H1 (cell line): ENCODE results near the gene KISS1. TPM values are rescaled to one million over a fixed set of nuclear protein-coding genes. Genes with fewer than 3 reads are reported as not detected.
A peak's percentile ranks its signal among the peaks of the same experiment; 100 is the strongest.

Source experiments
- CTCF ChIA-PET: fragments of 300-600 bp; sonication (Branson Sonifier 250); formaldehyde crosslinking; loops from one replicate; lab custom pipeline; 2021; ENCODE audit not compliant: partially characterized antibody; lab: Charles Lee
- POLR2A ChIA-PET: fragments of 300-600 bp; sonication (Branson Sonifier 250); formaldehyde crosslinking; loops from one replicate; lab custom pipeline; 2021; ENCODE audit warnings: inconsistent platforms; ENCODE audit not compliant: partially characterized antibody; lab: Charles Lee
- DNase-seq, 2 experiments: peaks; one replicate each; pipeline versions ENCODE4 v3.0.0 to v3.0.0-alpha.2; 2010 to 2022; ENCODE audit warnings: low spot score in 2 of 2, low read depth in 1 of 2, mixed read lengths in 1 of 2
- FAIRE-seq: peaks from 2 replicates; lab custom pipeline; 2011; peaks lifted over from hg19 to GRCh38; lab: Jason Lieb, UNC
- H2AFZ ChIP-seq: 2 replicates; pipeline ENCODE4 v1.8.1; 2012; ENCODE audit warnings: low read length, inconsistent platforms
- H2AK5ac ChIP-seq: 2 replicates; pipeline ENCODE4 v1.6.1; 2013; ENCODE audit warnings: low read depth, low read length
- H2BK120ac ChIP-seq: replicated peaks from 2 replicates; pipeline ENCODE3; 2013; ENCODE audit warnings: low read depth, low read length, inconsistent platforms
- H2BK12ac ChIP-seq: 2 replicates; pipeline ENCODE4 v1.6.1; 2013; ENCODE audit warnings: low read depth, low read length
- H2BK15ac ChIP-seq: 2 replicates; pipeline ENCODE4 v1.6.1; 2013; ENCODE audit warnings: low read length
- H2BK20ac ChIP-seq: 2 replicates; pipeline ENCODE4 v1.6.1; 2013; ENCODE audit warnings: low read length
- H2BK5ac ChIP-seq: 2 replicates; pipeline ENCODE4 v1.6.1; 2013; ENCODE audit warnings: low read depth, low read length
- H3K14ac ChIP-seq: 2 replicates; pipeline ENCODE4 v1.6.1; 2013; ENCODE audit warnings: inconsistent platforms; ENCODE audit not compliant: insufficient read length
- H3K18ac ChIP-seq: 2 replicates; pipeline ENCODE4 v1.6.1; 2013; ENCODE audit warnings: low read length; ENCODE audit errors: extremely low read depth
- H3K23ac ChIP-seq: 2 replicates; pipeline ENCODE4 v1.6.1; 2013; ENCODE audit warnings: inconsistent platforms; ENCODE audit not compliant: insufficient read length
- H3K23me2 ChIP-seq: 2 replicates; pipeline ENCODE4 v1.6.1; 2013; ENCODE audit warnings: low read depth, low read length
- H3K27ac ChIP-seq: 2 replicates; pipeline ENCODE4 v1.6.1; 2011; ENCODE audit warnings: low read depth, low read length, inconsistent platforms
- H3K27me3 ChIP-seq, 4 experiments: replicated peaks in 1 of 4; 1 replicate in 1 of 4; 2 replicates in 3 of 4; pipeline versions ENCODE4 v1.6.1 to v1.8.1; 2011 to 2013; ENCODE audit warnings: low read length in 3 of 4, mild to moderate bottlenecking in 3 of 4, inconsistent platforms in 2 of 4, mixed read lengths in 2 of 4, moderate library complexity in 1 of 4; ENCODE audit not compliant: control insufficient read depth in 3 of 4, insufficient read depth in 3 of 4; ENCODE audit errors: extremely low read depth in 1 of 4
- H3K36me3 ChIP-seq, 4 experiments: 2 replicates each; pipeline versions ENCODE4 v1.6.1 to v1.8.1; 2011 to 2013; ENCODE audit warnings: mild to moderate bottlenecking in 4 of 4, low read length in 3 of 4, moderate library complexity in 2 of 4, control low read depth in 1 of 4, inconsistent platforms in 1 of 4; ENCODE audit not compliant: insufficient read depth in 4 of 4, control insufficient read depth in 2 of 4
- H3K4ac ChIP-seq: replicated peaks from 2 replicates; pipeline ENCODE3; 2013; ENCODE audit warnings: low read length, low read depth, mixed read lengths, inconsistent platforms; ENCODE audit not compliant: insufficient read length
- H3K4me1 ChIP-seq, 4 experiments: replicated peaks in 1 of 4; 1 replicate in 1 of 4; 2 replicates in 3 of 4; pipeline versions ENCODE4 v1.6.1 to v1.8.1; 2011 to 2013; ENCODE audit warnings: low read length in 3 of 4, inconsistent platforms in 2 of 4, mixed read lengths in 1 of 4; ENCODE audit not compliant: insufficient read depth in 4 of 4, control insufficient read depth in 3 of 4
- H3K4me2 ChIP-seq, 2 experiments: 2 replicates each; pipeline versions ENCODE4 v1.6.1 to v1.8.1; 2011 to 2013; ENCODE audit warnings: low read depth in 2 of 2, low read length in 2 of 2, control low read depth in 1 of 2, inconsistent platforms in 1 of 2, mild to moderate bottlenecking in 1 of 2; ENCODE audit not compliant: insufficient read depth in 1 of 2
- H3K4me3 ChIP-seq, 4 experiments: fragments of 200-600, 300-600 bp in 1 of 4; sonication (generic), shearing (Covaris generic), sonication (Bioruptor Twin) in 1 of 4; 2 replicates each; pipeline versions ENCODE4 v1.5.1 to v1.8.1; 2011 to 2016; ENCODE audit warnings: low read length in 4 of 4, low read depth in 3 of 4, control low read depth in 2 of 4, inconsistent platforms in 2 of 4, mild to moderate bottlenecking in 2 of 4, mixed read lengths in 1 of 4, moderate library complexity in 1 of 4; ENCODE audit not compliant: insufficient read depth in 2 of 4; ENCODE audit errors: extremely low read depth in 1 of 4
- H3K56ac ChIP-seq: replicated peaks from 2 replicates; pipeline ENCODE3; 2013; ENCODE audit warnings: low read depth, mild to moderate bottlenecking, mixed read lengths, low read length, inconsistent platforms; ENCODE audit not compliant: insufficient read length
- H3K79me1 ChIP-seq: 2 replicates; pipeline ENCODE4 v1.6.1; 2013; ENCODE audit warnings: low read depth, low read length, control low read depth
- H3K79me2 ChIP-seq, 2 experiments: 2 replicates each; pipeline versions ENCODE4 v1.6.1 to v1.8.1; 2012 to 2013; ENCODE audit warnings: low read length in 2 of 2, mild to moderate bottlenecking in 2 of 2, inconsistent platforms in 1 of 2; ENCODE audit not compliant: insufficient read depth in 2 of 2, control insufficient read depth in 1 of 2
- H3K9ac ChIP-seq, 4 experiments: replicated peaks in 1 of 4; 1 replicate in 1 of 4; 2 replicates in 3 of 4; pipeline versions ENCODE4 v1.6.1 to v1.8.1; 2011 to 2013; ENCODE audit warnings: low read depth in 3 of 4, low read length in 3 of 4, control low read depth in 2 of 4, mild to moderate bottlenecking in 2 of 4, moderate library complexity in 2 of 4, inconsistent platforms in 1 of 4; ENCODE audit errors: extremely low read depth in 1 of 4
- H3K9me3 ChIP-seq, 2 experiments: 2 replicates each; pipeline versions ENCODE4 v1.6.1 to v1.8.1; 2012 to 2013; ENCODE audit warnings: mild to moderate bottlenecking in 2 of 2, moderate library complexity in 2 of 2, control low read depth in 1 of 2, inconsistent platforms in 1 of 2, low read depth in 1 of 2, low read length in 1 of 2, mixed read lengths in 1 of 2; ENCODE audit not compliant: insufficient read depth in 2 of 2
- H4K20me1 ChIP-seq, 2 experiments: replicated peaks in 1 of 2; 2 replicates each; pipeline versions ENCODE3 to v1.8.1; 2011 to 2013; ENCODE audit warnings: inconsistent platforms in 2 of 2, low read length in 2 of 2, mild to moderate bottlenecking in 1 of 2; ENCODE audit not compliant: insufficient read depth in 2 of 2, control insufficient read depth in 1 of 2
- H4K5ac ChIP-seq: 2 replicates; pipeline ENCODE4 v1.6.1; 2013; ENCODE audit warnings: low read length, low read depth, mixed read lengths, inconsistent platforms; ENCODE audit not compliant: insufficient read length
- H4K8ac ChIP-seq: 2 replicates; pipeline ENCODE4 v1.8.0; 2013; ENCODE audit warnings: mild to moderate bottlenecking, moderate library complexity, low read length, inconsistent platforms; ENCODE audit not compliant: insufficient read depth; ENCODE audit errors: extremely low read depth
- H4K91ac ChIP-seq: replicated peaks from 2 replicates; pipeline ENCODE3; 2013; ENCODE audit warnings: low read length, mixed read lengths, inconsistent platforms; ENCODE audit not compliant: insufficient read length
- CEBPB ChIP-seq: IDR thresholded peaks from 2 replicates; pipeline ENCODE4 v1.6.1; 2012; ENCODE audit warnings: low read depth, low read length
- EGR1 ChIP-seq: IDR thresholded peaks from 2 replicates; pipeline ENCODE4 v1.6.1; 2011; ENCODE audit warnings: low read depth, low read length, borderline replicate concordance
- KDM4A ChIP-seq: IDR thresholded peaks from one replicate; pipeline ENCODE4 v1.7.1; 2012; ENCODE audit warnings: low read depth, mild to moderate bottlenecking, moderate library complexity, low read length, inconsistent platforms; ENCODE audit not compliant: severe bottlenecking
- NANOG ChIP-seq: IDR thresholded peaks from 2 replicates; pipeline ENCODE4 v1.6.1; 2011; ENCODE audit warnings: low read length, low read depth, mild to moderate bottlenecking, inconsistent platforms; ENCODE audit not compliant: insufficient read depth, poor library complexity, severe bottlenecking
- SP2 ChIP-seq: IDR thresholded peaks from 2 replicates; pipeline ENCODE4 v1.6.1; 2012; ENCODE audit warnings: mild to moderate bottlenecking, low read length, inconsistent platforms
- WGBS, 2 experiments: shearing (Covaris generic) in 1 of 2; methylation state at CpG; one replicate each; pipeline versions ENCODE4 v1.1.6 to v1.1.7; 2013 to 2015; ENCODE audit warnings: low lambda C conversion rate in 2 of 2, mixed read lengths in 2 of 2, inconsistent platforms in 1 of 2, low coverage in 1 of 2, missing lambda C conversion rate in 1 of 2; ENCODE audit not compliant: insufficient replicate concordance in 2 of 2, insufficient coverage in 1 of 2, insufficient read length in 1 of 2; ENCODE audit errors: extremely low coverage in 1 of 2, missing lambda C conversion rate in 1 of 2; 5-methylcytosine and 5-hydroxymethylcytosine counted together
- polyA plus RNA-seq, 7 experiments: library from polyadenylated mRNA; depleted of rRNA in 3 of 7; stranded (reverse) in 5 of 7; unstranded in 2 of 7; fragments of >200 nt in 5 of 7; fragments of 200-250 nt in 2 of 7; gene quantifications; 1 replicate in 5 of 7; 2 replicates in 1 of 7; 4 replicates in 1 of 7; pipeline versions ENCODE4 v1.2.1 to v1.2.3, GENCODE V29; 2011 to 2013; ENCODE audit warnings: missing spikeins in 2 of 7, mixed read lengths in 2 of 7
- total RNA-seq: library from RNA; stranded (reverse); fragmentation: NEBNext Ultra II Directional; extraction: Animal tissue kit (Norgen Biotek cat#: 25700); gene quantifications from 2 replicates; pipeline ENCODE4 v1.2.1, GENCODE V29; 2021
- TF ChIP-seq, protein P1 (sequence below): IDR thresholded peaks from 2 replicates; pipeline ENCODE4 v1.6.1; 2011; ENCODE audit warnings: low read length, improper control_type of control experiment

KISS1 gene
- total and polyA plus RNA-seq, 2 of the 8 experiments (the other 6 are each of a cell fraction or from before 2014, with no cell fraction given): 0.71 TPM; not detected in 1

DNA sequence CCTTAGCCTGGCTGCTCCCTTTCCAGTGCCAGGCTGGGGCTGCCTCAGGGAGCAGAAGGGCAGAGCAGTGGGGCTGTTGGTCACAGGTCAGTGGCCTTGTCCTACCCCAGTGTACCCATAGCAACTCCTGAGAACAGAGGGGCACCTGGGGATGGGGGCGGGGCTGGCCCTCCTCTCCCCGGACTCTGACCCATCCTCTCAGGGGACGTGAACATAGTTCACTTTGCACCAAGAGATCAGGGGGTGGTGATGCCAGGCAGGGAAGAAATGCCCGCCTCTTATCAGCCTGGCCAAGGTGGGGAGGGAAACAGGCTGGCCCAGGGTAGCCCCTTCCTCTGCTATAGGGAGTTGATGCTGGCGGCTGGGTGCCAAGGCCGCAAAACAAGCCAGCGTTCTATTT is 49.3 kb downstream of the KISS1 start:
- Histone ChIP-seq H3K9ac (no peak overlapping the region), H3K4me3 (peak overlapping the region in 2 of 4 experiments; percentile 17 to 30; a peak in 3 of 8 replicates), H2BK12ac (peak overlapping the region; percentile 84; the same call in 1 of the 2 replicates), H2BK5ac (peak overlapping the region; percentile 37; the same call in 1 of the 2 replicates), H2BK120ac (no peak overlapping the region), H3K4me1 (peaks cover 3 to 39% (median 25%) of the 10 kb centered on the region in 4 experiments), H3K36me3 (no peaks in the 10 kb centered on the region), H3K27ac (peak overlapping the region; percentile 6; the same call in 1 of the 2 replicates), H3K23ac (no peak overlapping the region), H4K20me1 (no peaks in the 10 kb centered on the region), H2AK5ac (no peak overlapping the region; the same call in 1 of the 2 replicates), H4K91ac (peak overlapping the region; percentile 31), H3K14ac (no peak overlapping the region), H3K56ac (no peak overlapping the region), H2BK20ac (0 out of 2 replicates have a peak overlapping the region, but pooled peaks have one; percentile 44), H2BK15ac (peak overlapping the region; percentile 53; the same call in 1 of the 2 replicates), H3K27me3 (peaks cover 0 to 11% (median 9%) of the 10 kb centered on the region in 4 experiments; a peak in 4 of 7 replicates), H3K79me1 (peaks cover 2% of the 10 kb centered on the region; the same call in 1 of the 2 replicates), H2AFZ (no peak overlapping the region), H4K8ac (no peak overlapping the region), H3K4me2 (peak overlapping the region; percentile 52 to 53), H3K79me2 (no peaks in the 10 kb centered on the region), H3K9me3 (no peaks in the 10 kb centered on the region), H3K23me2 (peaks cover 7% of the 10 kb centered on the region; the same call in 1 of the 2 replicates), H4K5ac (no peak overlapping the region), H3K4ac (no peak overlapping the region), H3K18ac (peak overlapping the region; percentile 71; the same call in 1 of the 2 replicates)
- POLR2A ChIA-PET: interaction anchor here (0.9 to 6.5 kb wide), 4 partner anchors 10 to 151 kb away, joined by 3 to 35 read pairs (median 4); partner anchors contain the start of gene GOLT1A
- DNase-seq (no peak), FAIRE-seq (no peak)
- CTCF ChIA-PET: interaction anchor here (0.9 to 1.1 kb wide), 2 partner anchors 11 to 19 kb away, joined by 3 read pairs; no protein-coding TSS in a partner anchor
- TF ChIP-seq SP2: no peak
- TF ChIP-seq KDM4A: no peak
- TF ChIP-seq CEBPB: no peak
- no peak for TF ChIP-seq EGR1
- TF ChIP-seq, protein P1, sequence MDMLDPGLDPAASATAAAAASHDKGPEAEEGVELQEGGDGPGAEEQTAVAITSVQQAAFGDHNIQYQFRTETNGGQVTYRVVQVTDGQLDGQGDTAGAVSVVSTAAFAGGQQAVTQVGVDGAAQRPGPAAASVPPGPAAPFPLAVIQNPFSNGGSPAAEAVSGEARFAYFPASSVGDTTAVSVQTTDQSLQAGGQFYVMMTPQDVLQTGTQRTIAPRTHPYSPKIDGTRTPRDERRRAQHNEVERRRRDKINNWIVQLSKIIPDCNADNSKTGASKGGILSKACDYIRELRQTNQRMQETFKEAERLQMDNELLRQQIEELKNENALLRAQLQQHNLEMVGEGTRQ: no peak
- TF ChIP-seq NANOG: no peak
- WGBS, 2 experiments: 80% methylated on average over 7 of the region's 7 CpGs; no CpG with 5 or more reads in 1 of the 2 experiments
